Peyer's patch (tissue), 4 donors: Measurements from ENCODE around the gene ANKRD13C. TPM values are rescaled to one million over a fixed set of nuclear protein-coding genes. Genes with fewer than 3 reads are reported as not detected.

Experiments
- DNase-seq, 3 donors: peaks; one replicate each; pipeline ENCODE4 v3.0.0-alpha.2; 2017 to 2019
- H3K27ac ChIP-seq, 4 donors: fragments of 200-600 bp; sonication (generic); one replicate each; pipeline ENCODE4 v1.5.1; 2016 to 2019
- H3K27me3 ChIP-seq, 2 donors: fragments of 200-600 bp; sonication (generic); one replicate each; pipeline ENCODE4 v1.5.1; 2019
- H3K36me3 ChIP-seq, 3 donors: fragments of 200-600 bp; sonication (generic); one replicate each; pipeline ENCODE4 v1.5.1; 2016 to 2019
- H3K4me1 ChIP-seq, 4 donors: fragments of 200-600 bp; sonication (generic); one replicate each; pipeline ENCODE4 v1.5.1; 2016 to 2019
- H3K4me3 ChIP-seq, 4 donors: fragments of 200-600 bp; sonication (generic); 1 replicate in 3 of 4; 2 replicates in 1 of 4; pipeline ENCODE4 v1.5.1; 2016 to 2019; ENCODE audit warnings: mild to moderate bottlenecking in 1 of 4
- H3K9me3 ChIP-seq, 4 donors: fragments of 200-600 bp; sonication (generic); one replicate each; pipeline ENCODE4 v1.5.1; 2016 to 2019; ENCODE audit warnings: mild to moderate bottlenecking in 1 of 4
- CTCF ChIP-seq, 6 experiments: fragments of 450-650 bp in 4 of 6; fragments of 200-600 bp in 2 of 6; sonication (generic) in 1 of 6; IDR thresholded peaks; one replicate each; pipeline ENCODE4 v1.5.1; 2017 to 2019; ENCODE audit warnings: antibody characterized with exemption in 6 of 6, mild to moderate bottlenecking in 3 of 6, moderate library complexity in 1 of 6
- POLR2A ChIP-seq, 2 donors: fragments of 450-650 bp; IDR thresholded peaks; one replicate each; pipeline ENCODE4 v1.5.1; 2017; ENCODE audit warnings: antibody characterized with exemption in 2 of 2, mild to moderate bottlenecking in 2 of 2, moderate library complexity in 2 of 2
- total RNA-seq, 4 donors: library from RNA; depleted of rRNA; stranded (reverse); fragments of >200 nt; gene quantifications; one replicate each; pipeline ENCODE4 v1.1.0, GENCODE V29; 2016

ANKRD13C gene
- total RNA-seq, 4 donors from 2014 or later = 21.2 to 52.0 (median 23.9) TPM

- Histone ChIP-seq H3K9me3 (no peaks in the 10 kb centered on the region), H3K27me3 (no peaks in the 10 kb centered on the region), H3K4me3 (no peak overlapping the region), H3K36me3 (peaks cover 0 to 41% (median 0%) of the 10 kb centered on the region in 3 donors), H3K27ac (no peak overlapping the region), H3K4me1 (no peaks in the 10 kb centered on the region)
- TF ChIP-seq CTCF (IDR thresholded peaks at IDR 0.05) (no peak), POLR2A (IDR thresholded peaks at IDR 0.05) (no peak)
- DNase-seq = no peak
Observed at GRCh38 chr1:70288166-70288565, 66.4 kb downstream of the ANKRD13C start.

GRCh38 chr1:70286453-70286852 is 68.1 kb downstream of the ANKRD13C start:
- TF ChIP-seq POLR2A (IDR thresholded peaks at IDR 0.05) (no peak), CTCF (IDR thresholded peaks at IDR 0.05) (no peak)
- no peak overlapping the region for H3K27ac ChIP-seq
- DNase-seq = no peak
- no peaks in the 10 kb centered on the region for H3K27me3 ChIP-seq
- H3K36me3 ChIP-seq = peaks cover 0 to 34% (median 0%) of the 10 kb centered on the region in 3 donors
- H3K4me1 ChIP-seq = no peaks in the 10 kb centered on the region
- H3K4me3 ChIP-seq = no peak overlapping the region
- no peaks in the 10 kb centered on the region for H3K9me3 ChIP-seq

- Histone ChIP-seq H3K4me3 (no peak overlapping the region), H3K27me3 (no peaks in the 10 kb centered on the region), H3K36me3 (peaks cover 0 to 15% (median 0%) of the 10 kb centered on the region in 3 donors), H3K9me3 (no peaks in the 10 kb centered on the region), H3K27ac (no peak overlapping the region), H3K4me1 (no peaks in the 10 kb centered on the region)
- DNase-seq = no peak
- TF ChIP-seq POLR2A (IDR thresholded peaks at IDR 0.05) (no peak), CTCF (IDR thresholded peaks at IDR 0.05) (no peak)
Observed at GRCh38 chr1:70284366-70284765, 70.2 kb downstream of the ANKRD13C start.

- no peak for DNase-seq
- Histone ChIP-seq H3K4me1 (no peaks in the 10 kb centered on the region), H3K9me3 (no peaks in the 10 kb centered on the region), H3K27me3 (no peaks in the 10 kb centered on the region), H3K27ac (no peak overlapping the region), H3K36me3 (peaks cover 0 to 20% (median 0%) of the 10 kb centered on the region in 3 donors), H3K4me3 (no peak overlapping the region)
- no peak for TF ChIP-seq CTCF (IDR thresholded peaks at IDR 0.05)
- no peak for TF ChIP-seq POLR2A (IDR thresholded peaks at IDR 0.05)
Observed at GRCh38 chr1:70278710-70279109, 75.8 kb downstream of the ANKRD13C start.

- Histone ChIP-seq H3K27ac (no peak overlapping the region), H3K27me3 (no peaks in the 10 kb centered on the region), H3K36me3 (peaks cover 0 to 28% (median 0%) of the 10 kb centered on the region in 3 donors), H3K4me1 (no peaks in the 10 kb centered on the region), H3K4me3 (no peak overlapping the region), H3K9me3 (no peaks in the 10 kb centered on the region)
- no peak for DNase-seq
- TF ChIP-seq POLR2A (IDR thresholded peaks at IDR 0.05) = no peak
- TF ChIP-seq CTCF (IDR thresholded peaks at IDR 0.05) = no peak
Observed at GRCh38 chr1:70277875-70278274, 76.6 kb downstream of the ANKRD13C start.

GRCh38 chr1:70265946-70266345 is 88.6 kb downstream of the ANKRD13C start:
- no peak for TF ChIP-seq POLR2A (IDR thresholded peaks at IDR 0.05)
- no peak for TF ChIP-seq CTCF (IDR thresholded peaks at IDR 0.05)
- DNase-seq = no peak
- no peaks in the 10 kb centered on the region for H3K4me1 ChIP-seq
- H3K27ac ChIP-seq = no peak overlapping the region
- no peaks in the 10 kb centered on the region for H3K9me3 ChIP-seq
- H3K27me3 ChIP-seq = no peaks in the 10 kb centered on the region
- peaks cover 0 to 24% (median 0%) of the 10 kb centered on the region in 3 donors for H3K36me3 ChIP-seq
- no peak overlapping the region for H3K4me3 ChIP-seq
